Right kidney (tissue), 1 donor: Measurements from ENCODE around the gene PLD5.
"Not testable (repeated sequence)": the region's sequence is repeated elsewhere in the genome, so short reads cannot be mapped to it uniquely, and the experiment has no call there.

Source experiments
- DNase-seq: peaks from one replicate; pipeline ENCODE4 v3.0.0-alpha.2; 2016

PLD5 gene

GRCh38 chr1:242139986-242140385 lies 384.5 kb downstream of the PLD5 start:
- no peak for DNase-seq

- no peak for DNase-seq
These were observed 385.1 kb downstream of the PLD5 start for GRCh38 chr1:242139442-242139841.

- no peak for DNase-seq
These were observed 390.7 kb downstream of the PLD5 start for GRCh38 chr1:242133796-242134195.

- no peak for DNase-seq
These were observed 391.1 kb downstream of the PLD5 start for GRCh38 chr1:242133351-242133750.

GRCh38 chr1:242132121-242132817 lies 392.2 kb downstream of the PLD5 start:
- DNase-seq = no peak

GRCh38 chr1:242128951-242129502 lies 395.5 kb downstream of the PLD5 start:
- no peak for DNase-seq

- no peak for DNase-seq
These were observed 404.1 kb downstream of the PLD5 start for GRCh38 chr1:242120432-242120831.

GRCh38 chr1:242100921-242101320 lies 423.6 kb downstream of the PLD5 start:
- DNase-seq = no peak

- DNase-seq = not testable (repeated sequence)
These were observed 427.2 kb downstream of the PLD5 start for GRCh38 chr1:242097283-242097682.

GRCh38 chr1:242093116-242093515 lies 431.4 kb downstream of the PLD5 start:
- DNase-seq = no peak

- DNase-seq = no peak
These were observed 434.6 kb downstream of the PLD5 start for GRCh38 chr1:242089911-242090310.

GRCh38 chr1:242088875-242089274 lies 435.6 kb downstream of the PLD5 start:
- no peak for DNase-seq

- no peak for DNase-seq
These were observed 437.8 kb downstream of the PLD5 start for GRCh38 chr1:242086706-242087105.

- no peak for DNase-seq
These were observed 438.4 kb downstream of the PLD5 start for GRCh38 chr1:242086093-242086492.

- no peak for DNase-seq
These were observed 440.8 kb downstream of the PLD5 start for GRCh38 chr1:242083742-242084141.

GRCh38 chr1:242081446-242081845 lies 443.1 kb downstream of the PLD5 start:
- DNase-seq = no peak

GRCh38 chr1:242065813-242066212 lies 458.7 kb downstream of the PLD5 start:
- no peak for DNase-seq

- DNase-seq = no peak
These were observed 462.2 kb downstream of the PLD5 start for GRCh38 chr1:242062271-242062670.

- no peak for DNase-seq
These were observed 464.5 kb downstream of the PLD5 start for GRCh38 chr1:242059976-242060375.

- DNase-seq = not testable (repeated sequence)
These were observed 465.9 kb downstream of the PLD5 start for GRCh38 chr1:242058582-242058981.

GRCh38 chr1:242058181-242058580 lies 466.3 kb downstream of the PLD5 start:
- not testable (repeated sequence) for DNase-seq

- DNase-seq = no peak
These were observed 466.8 kb downstream of the PLD5 start for GRCh38 chr1:242057745-242058115.

- no peak for DNase-seq
These were observed 467.3 kb downstream of the PLD5 start for GRCh38 chr1:242056988-242057744.
